NCI-H2107 treated with DMSO at 0.1 percent for 48 hours (cell line): Measurements from ENCODE around the gene RFTN1.

Source experiments
- DNase-seq: peaks from one replicate; lab custom pipeline; 2025; ENCODE audit not compliant: unreplicated experiment; lab: John Stamatoyannopoulos, UW

The RFTN1 gene

DNA sequence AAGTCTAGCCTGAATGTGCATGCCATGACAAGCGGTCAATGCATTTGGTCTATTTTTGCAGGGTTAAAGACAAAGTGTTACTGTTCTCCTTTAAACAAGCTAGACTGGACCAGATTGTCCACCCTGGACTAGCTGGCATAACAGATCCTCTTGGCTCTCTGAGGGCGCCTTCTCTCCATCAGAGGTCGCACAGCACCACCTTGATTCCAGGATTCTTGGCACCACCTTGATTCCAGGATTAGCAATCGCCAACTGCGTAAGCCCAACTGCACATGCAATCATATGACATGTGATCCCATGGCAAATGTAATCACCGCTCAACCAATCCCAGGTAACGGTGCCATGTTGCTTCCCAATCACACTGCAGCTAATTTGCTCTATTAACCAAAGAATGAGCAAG is 149.9 kb downstream of the RFTN1 start:
- no peak for DNase-seq

DNA sequence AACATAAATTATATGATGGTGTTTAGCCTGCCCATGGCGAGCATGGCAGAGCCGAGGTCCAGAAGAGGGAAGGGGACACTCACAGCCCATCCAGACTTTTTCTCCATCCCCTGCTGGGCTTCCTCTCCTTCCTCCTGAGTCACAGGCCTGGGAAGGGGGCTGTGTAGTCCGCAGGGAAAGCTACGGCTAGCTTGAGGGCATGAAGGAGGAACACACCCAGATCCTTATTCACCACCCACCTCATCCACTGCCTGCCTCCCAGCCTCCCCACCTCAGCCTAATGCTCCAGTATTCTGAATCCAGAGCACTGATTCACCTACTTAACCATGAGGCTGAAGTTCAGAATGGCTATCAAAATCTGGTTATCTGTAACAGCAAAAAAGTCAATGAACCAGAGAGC is 150.7 kb downstream of the RFTN1 start:
- no peak for DNase-seq

GRCh38 chr3:16361087-16361486 is 152.4 kb downstream of the RFTN1 start:
- DNase-seq, result no peak

- DNase-seq, result no peak
Measured at GRCh38 chr3:16359331-16359730, 154.2 kb downstream of the RFTN1 start.

DNA sequence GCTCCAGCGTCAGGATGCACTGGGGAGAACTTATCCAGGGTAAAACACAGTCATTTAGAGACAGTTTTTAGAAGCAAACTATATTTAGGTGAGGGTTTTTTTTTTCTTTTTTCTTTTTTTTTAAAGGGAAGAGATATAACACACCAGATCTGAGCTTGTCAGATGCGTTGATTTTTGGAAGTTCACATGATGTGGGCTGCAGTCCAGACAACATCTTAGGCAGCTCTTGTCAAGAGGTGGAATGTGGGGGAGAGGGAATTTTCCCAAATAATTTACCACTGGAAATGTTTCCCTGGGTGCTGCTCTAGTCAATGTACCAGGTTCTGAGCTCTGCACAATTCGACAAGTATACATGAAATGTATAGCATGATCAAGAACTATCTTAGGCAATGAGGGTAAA is 155.2 kb downstream of the RFTN1 start:
- no peak for DNase-seq

GRCh38 chr3:16357186-16358121 is 156.0 kb downstream of the RFTN1 start:
- no peak for DNase-seq

DNA sequence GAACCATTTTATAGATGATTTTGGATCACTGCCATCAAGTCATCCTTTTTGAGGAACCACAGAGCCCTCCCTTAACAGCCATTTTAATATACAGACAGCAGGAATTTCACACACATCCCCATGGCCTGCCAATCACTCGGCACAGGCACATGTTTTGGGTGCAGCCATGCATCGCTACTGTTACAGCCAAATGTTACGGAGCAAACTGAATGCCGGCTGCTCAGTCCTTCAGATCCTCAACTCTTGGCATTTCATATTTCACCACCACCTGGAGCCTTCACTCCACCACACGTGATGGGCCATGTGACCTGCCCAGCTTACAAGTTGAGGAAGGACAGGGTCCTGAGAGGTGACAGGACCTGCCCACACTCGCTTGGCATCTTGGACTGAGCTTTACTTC is 157.7 kb downstream of the RFTN1 start:
- DNase-seq, result no peak

GRCh38 chr3:16354291-16354690 is 159.2 kb downstream of the RFTN1 start:
- DNase-seq, result no peak

GRCh38 chr3:16352428-16352827 is 161.1 kb downstream of the RFTN1 start:
- DNase-seq, result no peak

DNA sequence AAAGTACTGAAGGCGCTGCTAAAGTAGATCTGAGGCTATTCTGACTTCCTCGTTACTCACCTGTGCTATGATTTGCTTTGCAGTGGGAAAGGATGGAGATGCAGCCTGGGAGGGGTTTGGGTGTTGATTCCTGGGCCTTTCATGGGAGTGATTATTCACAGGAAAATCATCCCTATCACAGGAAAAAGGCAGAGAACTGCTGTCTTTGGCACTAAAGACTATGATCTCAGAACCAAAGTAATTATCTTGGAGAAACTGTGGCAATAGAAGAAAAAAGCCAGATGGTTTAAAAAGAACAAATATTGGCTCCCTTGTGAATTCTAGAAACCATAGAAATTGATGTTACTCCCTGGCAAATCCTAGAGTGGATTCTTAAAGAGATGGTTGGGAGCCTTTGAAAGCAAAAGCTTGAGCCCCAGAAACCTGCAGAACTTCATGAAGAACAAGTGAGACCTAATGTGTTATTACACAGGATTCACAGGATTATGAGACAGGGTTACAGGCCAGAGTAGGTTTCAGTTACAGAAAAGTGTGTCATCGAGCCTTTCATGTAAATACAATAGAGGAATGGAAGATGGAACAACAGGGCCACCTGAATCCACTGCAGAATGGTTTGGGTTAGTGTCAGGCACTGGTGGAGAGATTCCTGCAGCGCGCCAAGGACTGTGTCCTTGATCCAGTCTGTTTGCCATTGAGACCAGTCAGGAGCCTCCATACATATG is 162.7 kb downstream of the RFTN1 start:
- DNase-seq, result no peak

- DNase-seq, result no peak
Measured at GRCh38 chr3:16349986-16350596, 163.4 kb downstream of the RFTN1 start.

DNA sequence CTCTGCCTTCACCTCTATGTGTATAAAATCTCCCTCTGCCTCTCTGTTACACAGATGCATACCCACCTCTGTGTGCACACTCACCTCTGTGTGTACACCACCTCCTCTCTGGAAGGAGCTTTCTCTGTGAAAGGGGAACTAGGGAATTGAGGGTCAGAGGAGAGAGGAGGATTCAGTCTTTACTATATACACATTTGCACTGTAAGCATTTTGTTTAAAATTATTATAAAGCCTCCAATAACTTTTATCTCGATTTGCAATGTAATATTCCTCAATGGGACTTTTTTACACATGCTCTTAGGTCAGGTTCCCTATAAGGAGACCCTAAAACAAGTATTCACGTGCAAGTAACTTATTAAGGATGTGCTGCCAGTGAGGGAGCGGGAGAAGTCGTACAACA is 166.0 kb downstream of the RFTN1 start:
- no peak for DNase-seq

GRCh38 chr3:16346413-16347081 is 167.0 kb downstream of the RFTN1 start:
- DNase-seq, result no peak

DNA sequence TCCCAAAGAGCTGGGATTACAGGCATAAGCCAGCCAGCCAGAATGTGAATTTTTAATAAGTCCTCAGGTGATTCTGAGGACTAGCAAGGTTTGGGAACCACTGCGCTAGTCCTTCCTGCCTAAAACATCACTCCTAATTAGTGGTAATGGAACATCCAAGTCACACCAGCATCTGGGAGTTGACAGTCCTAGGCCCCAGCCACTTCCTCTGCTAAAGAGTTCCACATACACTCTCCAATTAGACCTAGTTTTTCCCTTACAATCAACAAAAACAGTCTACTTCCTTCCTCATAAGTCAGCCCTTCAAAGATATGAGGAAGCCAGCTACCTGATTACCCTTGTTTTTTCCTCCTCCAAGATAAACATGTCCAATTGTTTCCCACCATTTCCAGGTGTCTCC is 170.4 kb downstream of the RFTN1 start:
- no peak for DNase-seq

DNA sequence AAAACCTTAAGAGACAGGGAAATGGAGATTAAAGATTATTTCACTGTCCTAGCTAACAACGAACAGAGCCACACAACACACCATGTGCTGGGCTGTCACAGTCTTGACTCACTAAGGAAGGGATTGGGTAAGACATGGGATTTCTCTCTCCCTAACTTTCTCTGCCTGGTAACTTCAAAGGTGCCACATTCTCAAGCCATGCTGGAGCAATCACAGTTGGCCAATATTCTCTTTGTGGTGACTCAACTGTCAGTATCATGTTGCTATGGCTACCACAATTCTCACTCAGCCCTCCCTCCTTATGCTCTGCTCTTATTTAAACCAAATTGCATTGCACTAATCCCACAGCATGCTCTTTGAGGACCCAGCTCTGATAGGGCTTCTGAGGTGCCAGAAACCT is 174.5 kb downstream of the RFTN1 start:
- no peak for DNase-seq

DNA sequence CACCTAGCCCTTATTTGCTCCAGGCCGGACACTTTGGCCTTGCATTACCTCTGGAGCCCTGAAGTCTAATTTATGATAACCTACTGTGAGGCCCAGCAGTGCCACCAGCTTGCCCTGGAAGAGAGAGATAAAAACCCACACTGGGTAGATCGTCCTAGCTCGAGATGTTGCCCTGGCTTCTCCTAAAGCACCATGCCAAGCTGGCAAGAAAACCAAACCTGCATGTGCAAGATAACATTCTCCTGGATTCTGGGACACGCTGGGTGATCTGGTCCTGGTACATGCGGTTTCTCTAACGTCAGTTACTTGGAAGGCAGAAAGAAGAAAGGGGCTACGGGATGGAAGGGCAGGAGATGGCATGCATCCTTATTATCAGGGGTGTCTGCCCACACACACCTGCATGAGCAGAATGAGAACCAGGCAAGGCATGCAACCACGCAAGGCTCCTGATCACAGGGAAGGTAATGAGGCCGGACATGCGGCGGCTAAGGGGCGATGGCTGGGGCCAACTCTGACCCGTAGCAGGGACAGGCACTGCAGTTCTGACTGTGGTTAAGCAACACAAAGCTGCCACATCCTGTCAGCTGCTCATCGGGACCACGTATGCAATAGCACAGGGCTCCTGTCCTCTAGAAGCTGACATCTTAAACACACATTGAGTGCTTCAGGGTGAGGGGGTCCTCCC is 175.5 kb downstream of the RFTN1 start:
- no peak for DNase-seq

DNA sequence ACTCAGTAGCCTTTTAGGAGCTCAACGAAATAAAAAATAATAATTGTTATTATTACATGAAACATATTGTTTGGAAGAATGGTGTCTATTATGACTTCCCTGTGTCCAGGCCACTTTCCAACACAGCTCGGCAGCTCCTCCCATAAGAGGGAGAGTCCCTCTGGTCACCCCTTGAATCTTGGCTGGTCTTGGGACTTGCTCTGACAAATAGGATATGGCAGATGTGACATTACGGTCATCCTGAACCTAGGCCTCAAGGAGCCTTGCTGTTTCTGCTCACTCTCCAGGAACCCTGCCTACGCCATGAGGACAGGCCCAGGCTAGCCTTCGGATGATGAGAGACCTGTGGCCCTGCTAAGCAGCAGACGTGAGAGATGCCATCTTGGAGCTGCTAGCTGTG is 176.7 kb downstream of the RFTN1 start:
- no peak for DNase-seq

DNA sequence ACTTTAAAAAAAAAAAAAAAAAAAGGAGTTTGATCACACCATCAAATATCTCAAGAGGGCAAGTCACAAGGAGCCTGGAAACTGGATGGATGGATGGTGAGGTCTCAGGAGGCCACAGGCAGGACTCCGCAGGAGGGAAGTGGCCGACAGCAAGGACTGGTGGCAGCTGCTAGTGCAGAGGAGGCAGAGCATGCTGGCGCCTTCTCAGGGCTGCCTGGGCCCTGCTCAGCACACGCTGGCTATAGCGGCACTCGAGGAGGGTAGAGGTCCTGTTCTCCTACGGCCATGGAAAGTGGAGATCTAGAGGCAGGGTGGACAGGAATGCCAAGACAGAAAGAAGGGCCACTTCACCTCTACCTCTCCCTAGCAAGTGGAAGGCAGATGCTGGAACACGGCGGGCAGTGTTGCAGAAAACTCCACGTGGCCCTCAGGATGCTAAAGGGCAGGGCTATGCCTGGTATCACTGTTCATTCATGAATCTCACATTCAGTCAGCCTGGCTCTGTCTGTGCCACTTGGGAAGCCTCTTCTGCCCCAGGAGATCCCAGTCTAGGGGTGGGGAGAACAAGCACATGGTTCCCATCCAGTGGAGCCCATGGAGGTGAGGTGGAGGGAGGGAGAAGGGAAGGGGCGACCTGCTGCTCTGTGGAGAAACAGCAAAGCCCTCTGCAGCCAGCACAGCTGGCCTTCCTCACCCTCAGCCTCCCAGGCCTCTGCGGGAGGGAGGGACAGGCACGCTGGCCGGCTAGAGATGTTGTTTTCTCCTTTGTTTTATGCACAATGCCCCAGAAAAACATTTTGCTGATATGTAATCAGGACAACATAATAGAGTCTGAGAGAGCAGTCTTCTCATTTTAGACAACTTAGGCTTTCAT is 177.5 kb downstream of the RFTN1 start:
- no peak for DNase-seq

GRCh38 chr3:16335333-16335732 is 178.2 kb downstream of the RFTN1 start:
- DNase-seq, result no peak

DNA sequence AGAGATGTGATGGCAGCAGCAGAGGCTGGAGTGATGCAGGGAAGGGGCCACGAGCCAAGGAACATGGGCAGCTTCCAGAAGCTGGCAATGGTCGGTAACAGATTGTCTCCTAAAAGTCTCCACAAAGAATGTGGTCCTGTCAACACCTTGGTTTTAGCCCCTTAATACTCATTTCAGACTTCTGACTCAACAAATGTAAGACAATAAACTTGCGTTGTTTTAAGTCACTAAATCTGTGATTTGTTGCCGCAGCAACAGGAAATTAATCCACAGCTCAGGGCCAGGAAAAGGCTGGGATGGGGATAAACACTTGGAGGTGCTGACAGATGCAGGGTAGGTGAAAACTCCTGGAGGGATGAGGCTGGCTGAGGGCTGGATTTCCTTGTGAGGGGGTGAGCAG is 178.6 kb downstream of the RFTN1 start:
- no peak for DNase-seq
